HepG2 (cell line): ENCODE data around the gene ANO10. TPM values are rescaled to one million over a fixed set of nuclear protein-coding genes. Genes with fewer than 3 reads are reported as not detected.

ENCODE experiments used
- ATAC-seq: fragments of 200-7000 bp; cut with Tn5 transposase; 3 replicates; pipeline ENCODE4 v1.9.1; 2020; ENCODE audit warnings: mild to moderate bottlenecking, moderate library complexity
- BruUV-seq: library from RNA; stranded (reverse); fragments of 400-500 nt; replicated peaks from 2 replicates; lab custom pipeline; 2021; lab: Mats Ljungman, UMichigan
- CTCF ChIA-PET: fragments of 300-600 bp; formaldehyde crosslinking; extraction: SDS; loops from one replicate; lab custom pipeline; 2021; ENCODE audit warnings: low total read pairs, inconsistent platforms, low intra/inter-chr PET ratio; lab: Yijun Ruan, JAX
- POLR2A ChIA-PET: fragments of 350-600 bp; sonication (Branson Sonifier 250); formaldehyde crosslinking; loops from one replicate; lab custom pipeline; 2020; ENCODE audit warnings: antibody characterized with exemption, inconsistent platforms; lab: Yijun Ruan, JAX
- DNase-seq: peaks from one replicate; pipeline ENCODE4 v3.0.0-alpha.2; 2015; ENCODE audit warnings: low spot score
- FAIRE-seq: peaks from 3 replicates; lab custom pipeline; 2011; peaks lifted over from hg19 to GRCh38; lab: Jason Lieb, UNC
- H2AFZ ChIP-seq: one replicate; pipeline ENCODE4 v1.6.1; 2011; ENCODE audit warnings: low read length, inconsistent platforms
- H3K27ac ChIP-seq: fragments of 300-600 bp; 3 replicates; pipeline ENCODE4 v1.8.0; 2011; ENCODE audit warnings: mixed run types, mild to moderate bottlenecking, mixed read lengths, low read length, inconsistent platforms; ENCODE audit not compliant: insufficient read depth; ENCODE audit errors: extremely low read length
- H3K27me3 ChIP-seq, 2 experiments: fragments of 200-600 bp in 1 of 2; 2 replicates in 1 of 2; 3 replicates in 1 of 2; pipeline versions ENCODE4 v1.6.0 to v1.8.0; 2011; ENCODE audit warnings: low read length in 2 of 2, mild to moderate bottlenecking in 2 of 2, moderate library complexity in 2 of 2, inconsistent platforms in 1 of 2; ENCODE audit not compliant: insufficient read depth in 2 of 2, control insufficient read depth in 1 of 2
- H3K36me3 ChIP-seq, 2 experiments: fragments of 200-600 bp in 1 of 2; replicated peaks in 1 of 2; 2 replicates in 1 of 2; 3 replicates in 1 of 2; pipeline versions ENCODE4 v1.5.1 to v1.8.0; 2011; ENCODE audit warnings: low read length in 2 of 2, inconsistent platforms in 1 of 2; ENCODE audit not compliant: insufficient read depth in 2 of 2, control insufficient read depth in 1 of 2
- H3K4me1 ChIP-seq: 2 replicates; pipeline ENCODE4 v1.5.1; 2012; ENCODE audit warnings: low read length, inconsistent platforms; ENCODE audit not compliant: insufficient read depth
- H3K4me2 ChIP-seq: 2 replicates; pipeline ENCODE4 v1.6.0; 2011; ENCODE audit warnings: low read depth, low read length, inconsistent platforms
- H3K4me3 ChIP-seq, 3 experiments: fragments of 200-600 bp in 1 of 3; sonication (generic), shearing (Covaris generic) in 1 of 3; replicated peaks in 1 of 3; 2 replicates each; pipeline ENCODE4 v1.5.1; 2011 to 2016; ENCODE audit warnings: low read length in 3 of 3, inconsistent platforms in 2 of 3, low read depth in 2 of 3, mild to moderate bottlenecking in 2 of 3, control low read depth in 1 of 3, mixed read lengths in 1 of 3; ENCODE audit not compliant: insufficient read depth in 1 of 3
- H3K79me2 ChIP-seq: one replicate; pipeline ENCODE4 v1.6.1; 2011; ENCODE audit warnings: low read length, inconsistent platforms; ENCODE audit not compliant: insufficient read depth
- H3K9ac ChIP-seq: 2 replicates; pipeline ENCODE4 v1.6.0; 2011; ENCODE audit warnings: mild to moderate bottlenecking, low read depth, low read length, inconsistent platforms; ENCODE audit not compliant: insufficient read depth
- H3K9me3 ChIP-seq: 2 replicates; pipeline ENCODE4 v1.5.1; 2012; ENCODE audit warnings: mild to moderate bottlenecking, low read length
- H4K20me1 ChIP-seq: 2 replicates; pipeline ENCODE4 v1.6.0; 2011; ENCODE audit warnings: inconsistent platforms, mild to moderate bottlenecking, low read length, moderate library complexity; ENCODE audit not compliant: insufficient read depth
- CBX1 ChIP-seq: IDR thresholded peaks from one replicate; pipeline ENCODE4 v1.6.1; 2016; ENCODE audit warnings: antibody characterized with exemption, low read depth
- CBX5 ChIP-seq: sonication (generic); formaldehyde crosslinking; IDR thresholded peaks from 2 replicates; pipeline ENCODE4 v1.4.0; 2020; ENCODE audit warnings: missing genetic modification reagents, borderline replicate concordance
- DMAP1 ChIP-seq: IDR thresholded peaks from 2 replicates; pipeline ENCODE4 v1.6.1; 2016
- FOXK1 ChIP-seq: sonication (generic); formaldehyde crosslinking; IDR thresholded peaks from 2 replicates; pipeline ENCODE4 v1.4.0; 2020; ENCODE audit warnings: low read depth, missing genetic modification reagents, borderline replicate concordance
- PRDM15 ChIP-seq: sonication (generic); formaldehyde crosslinking; IDR thresholded peaks from 2 replicates; pipeline ENCODE4 v1.4.0; 2020; ENCODE audit warnings: missing genetic modification reagents
- RCOR2 ChIP-seq: IDR thresholded peaks from 2 replicates; pipeline ENCODE4 v1.6.1; 2016; ENCODE audit warnings: missing biosample characterization, missing genetic modification reagents
- SSRP1 ChIP-seq: IDR thresholded peaks from 2 replicates; pipeline ENCODE4 v1.6.1; 2016; ENCODE audit warnings: control low read depth
- TOE1 ChIP-seq: sonication (generic); formaldehyde crosslinking; IDR thresholded peaks from 2 replicates; pipeline ENCODE4 v1.4.0; 2020; ENCODE audit warnings: mild to moderate bottlenecking, missing genetic modification reagents
- TP53 ChIP-seq: sonication (generic); formaldehyde crosslinking; conservative IDR thresholded peaks from 2 replicates; pipeline ENCODE4 v1.4.0; 2020; ENCODE audit warnings: missing genetic modification reagents
- TRIM22 ChIP-seq: fragments of 450-650 bp; IDR thresholded peaks from 2 replicates; pipeline ENCODE4 v1.6.1; 2017
- ZBTB1 ChIP-seq: sonication (generic); formaldehyde crosslinking; IDR thresholded peaks from 2 replicates; pipeline ENCODE4 v1.4.0; 2020; ENCODE audit warnings: missing genetic modification reagents, borderline replicate concordance
- ZBTB43 ChIP-seq: sonication (generic); formaldehyde crosslinking; conservative IDR thresholded peaks from 2 replicates; pipeline ENCODE4 v1.4.0; 2020; ENCODE audit warnings: missing genetic modification reagents
- ZNF264 ChIP-seq: sonication (generic); formaldehyde crosslinking; IDR thresholded peaks from 2 replicates; pipeline ENCODE4 v1.4.0; 2020; ENCODE audit warnings: missing genetic modification reagents
- ZUFSP ChIP-seq: sonication (generic); formaldehyde crosslinking; IDR thresholded peaks from 2 replicates; pipeline ENCODE4 v1.9.0; 2021; ENCODE audit warnings: missing genetic modification reagents, mild to moderate bottlenecking, borderline replicate concordance
- WGBS: methylation state at CpG from one replicate; pipeline ENCODE4 v1.1.6; 2017; ENCODE audit warnings: low lambda C conversion rate; 5-methylcytosine and 5-hydroxymethylcytosine counted together
- in situ Hi-C: cut with HindIII; loops from 2 replicates; pipeline ENCODE4 v1.10.0; 2017; ENCODE audit warnings: low pct_unique_long_range_greater_than_20kb; ENCODE audit not compliant: extremely low pct_ligation_motif_present
- intact Hi-C: fragments of 100-400 bp; cut with micrococcal nuclease; formaldehyde crosslinking; loops from one replicate; pipeline ENCODE4 v1.10.0; 2022; ENCODE audit not compliant: unreplicated experiment
- polyA plus RNA-seq, 8 experiments: library from polyadenylated mRNA; depleted of rRNA in 3 of 8; stranded (reverse) in 7 of 8; unstranded in 1 of 8; fragments of >200 nt; fragmentation: Illumina TruSeq in 4 of 8; extraction: Trizol in 4 of 8; gene quantifications; 2 replicates each; pipeline versions ENCODE4 v1.2.1 to v1.2.3, GENCODE V29; 2011 to 2016; ENCODE audit warnings: low read depth in 4 of 8, missing spikeins in 1 of 8, mixed read lengths in 1 of 8; ENCODE audit not compliant: insufficient read depth in 1 of 8
- total RNA-seq, 5 experiments: library from RNA; depleted of rRNA; stranded (reverse); fragments of >200 nt; fragmentation: Illumina TruSeq; extraction: Trizol; gene quantifications; 2 replicates each; pipeline ENCODE4 v1.2.3, GENCODE V29; 2016; ENCODE audit warnings: low read depth in 1 of 5

Gene ANO10
- total and polyA plus RNA-seq, 2 of the 13 experiments (the other 11 are each of a cell fraction or from before 2014, with no cell fraction given) = 10.4 to 13.1 TPM

- Histone ChIP-seq H3K4me1 (no peaks in the 10 kb centered on the region), H3K27ac (no peak overlapping the region), H3K4me3 (no peak overlapping the region), H3K27me3 (no peaks in the 10 kb centered on the region), H2AFZ (no peak overlapping the region), H3K9ac (no peak overlapping the region), H4K20me1 (no peaks in the 10 kb centered on the region), H3K79me2 (no peaks in the 10 kb centered on the region), H3K4me2 (no peak overlapping the region), H3K9me3 (no peaks in the 10 kb centered on the region), H3K36me3 (no peaks in the 10 kb centered on the region)
- ATAC-seq (no peak), FAIRE-seq (no peak), DNase-seq (no peak)
- ChIA-PET POLR2A (no interaction called here), CTCF (no interaction called here)
- no TSS peak for BruUV-seq
- intact Hi-C loops (no loop called here), in situ Hi-C loops (no loop called here)
- WGBS = 61% methylated on average over 6 of the region's 6 CpGs
- no peak for TF ChIP-seq TOE1 (CRISPR knock-in tag)
- TF ChIP-seq RCOR2 (CRISPR knock-in tag) = no peak
- TF ChIP-seq DMAP1 = no peak
- TF ChIP-seq TP53 (CRISPR knock-in tag) = no peak
- TF ChIP-seq PRDM15 (CRISPR knock-in tag) = no peak
- TF ChIP-seq ZUFSP = no peak
- no peak for TF ChIP-seq ZBTB43 (CRISPR knock-in tag)
- no peak for TF ChIP-seq ZBTB1 (CRISPR knock-in tag)
- TF ChIP-seq CBX5 (CRISPR knock-in tag) = no peak
- no peak for TF ChIP-seq FOXK1 (CRISPR knock-in tag)
- TF ChIP-seq SSRP1 (CRISPR knock-in tag) = no peak
- TF ChIP-seq CBX1 = no peak
- TF ChIP-seq ZNF264 = no peak
- TF ChIP-seq TRIM22 = no peak
These were observed 251.4 kb downstream of the ANO10 start for GRCh38 chr3:43370293-43370980.
